Measurements from ENCODE around the gene MSL2. TPM values are rescaled to one million over a fixed set of nuclear protein-coding genes. Genes with fewer than 3 reads are reported as not detected.

Gene MSL2
- total RNA-seq, 1 donor from 2014 or later = 16.5 TPM

DNA sequence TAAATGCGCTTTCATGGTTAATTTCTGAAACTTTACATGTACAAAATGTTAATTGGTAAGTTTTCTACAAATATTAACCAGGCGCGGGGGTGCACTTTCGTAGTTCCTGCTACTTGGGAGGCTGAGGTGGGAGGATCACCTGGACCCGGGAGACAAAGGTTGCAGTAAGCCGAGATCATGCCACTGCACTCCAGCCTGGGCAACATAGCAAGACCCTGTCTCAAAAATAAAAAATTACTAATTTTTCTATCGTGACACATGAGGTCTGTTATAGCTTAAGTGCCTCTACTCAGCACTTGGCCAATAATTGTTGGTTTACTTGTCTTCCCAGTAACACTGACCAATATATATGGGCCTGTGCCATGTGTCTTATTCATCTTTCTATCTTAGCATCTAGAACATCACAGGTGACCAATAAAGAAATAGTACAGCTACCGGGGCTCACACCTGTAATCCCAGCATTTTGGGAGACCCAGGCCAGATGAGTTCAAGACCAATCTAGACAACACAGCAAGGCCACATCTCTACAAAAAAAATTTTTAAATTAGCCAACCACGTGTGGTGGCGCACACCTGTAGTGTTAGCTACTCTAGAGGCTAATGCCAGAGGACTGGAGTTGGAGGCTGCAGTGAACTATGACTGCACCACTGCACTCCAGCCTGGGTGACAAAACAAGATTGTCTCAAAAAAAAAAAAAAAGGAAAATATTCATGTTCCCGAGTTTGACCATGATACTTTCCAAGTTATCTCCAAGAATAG lies 6.1 kb downstream of the MSL2 start:
- intact Hi-C loops (cut with DNase I) = loop anchor here (5.0 to 10.0 kb wide), 3 partner anchors 113 to 825 kb away; no protein-coding TSS in a partner anchor
- DNase-seq (ENCODE audit: low spot score in 2 of 2) = no peak
- H3K27ac ChIP-seq = peak overlapping the region in 1 of 2 donors; percentile 100
- TF ChIP-seq, protein P1, sequence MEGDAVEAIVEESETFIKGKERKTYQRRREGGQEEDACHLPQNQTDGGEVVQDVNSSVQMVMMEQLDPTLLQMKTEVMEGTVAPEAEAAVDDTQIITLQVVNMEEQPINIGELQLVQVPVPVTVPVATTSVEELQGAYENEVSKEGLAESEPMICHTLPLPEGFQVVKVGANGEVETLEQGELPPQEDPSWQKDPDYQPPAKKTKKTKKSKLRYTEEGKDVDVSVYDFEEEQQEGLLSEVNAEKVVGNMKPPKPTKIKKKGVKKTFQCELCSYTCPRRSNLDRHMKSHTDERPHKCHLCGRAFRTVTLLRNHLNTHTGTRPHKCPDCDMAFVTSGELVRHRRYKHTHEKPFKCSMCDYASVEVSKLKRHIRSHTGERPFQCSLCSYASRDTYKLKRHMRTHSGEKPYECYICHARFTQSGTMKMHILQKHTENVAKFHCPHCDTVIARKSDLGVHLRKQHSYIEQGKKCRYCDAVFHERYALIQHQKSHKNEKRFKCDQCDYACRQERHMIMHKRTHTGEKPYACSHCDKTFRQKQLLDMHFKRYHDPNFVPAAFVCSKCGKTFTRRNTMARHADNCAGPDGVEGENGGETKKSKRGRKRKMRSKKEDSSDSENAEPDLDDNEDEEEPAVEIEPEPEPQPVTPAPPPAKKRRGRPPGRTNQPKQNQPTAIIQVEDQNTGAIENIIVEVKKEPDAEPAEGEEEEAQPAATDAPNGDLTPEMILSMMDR (IDR thresholded peaks at IDR 0.05) = no peak
- peak overlapping the region in 1 of 2 donors; percentile 8 for H3K4me3 ChIP-seq
- no peaks in the 10 kb centered on the region for H3K36me3 ChIP-seq
- no peaks in the 10 kb centered on the region for H3K27me3 ChIP-seq
- H3K9me3 ChIP-seq = no peaks in the 10 kb centered on the region
- H3K4me1 ChIP-seq = peaks cover 0 to 58% of the 10 kb centered on the region in 2 donors

DNA sequence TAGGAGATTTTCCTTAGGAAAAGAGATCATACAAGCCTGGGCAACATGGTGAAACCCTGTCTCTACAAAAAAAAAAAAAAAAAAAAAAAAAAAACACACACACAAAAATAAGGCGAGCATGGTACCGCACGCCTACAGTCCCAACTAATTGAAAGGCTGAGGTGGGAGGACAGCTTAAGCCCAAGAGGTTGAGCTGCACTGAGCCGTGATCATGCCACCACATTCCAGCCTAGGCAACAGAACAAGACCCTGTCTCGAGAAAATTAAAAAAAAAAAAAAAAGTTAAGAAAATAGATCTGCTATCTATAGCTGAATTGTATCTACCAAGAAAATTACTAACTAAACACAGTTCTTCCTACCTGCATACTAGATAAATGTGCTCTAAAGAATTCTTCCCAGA lies 7.1 kb downstream of the MSL2 start:
- Histone ChIP-seq H3K27me3 (no peaks in the 10 kb centered on the region), H3K4me3 (no peak overlapping the region), H3K27ac (no peak overlapping the region), H3K36me3 (no peaks in the 10 kb centered on the region), H3K4me1 (peaks cover 0 to 61% of the 10 kb centered on the region in 2 donors), H3K9me3 (no peaks in the 10 kb centered on the region)
- TF ChIP-seq, protein P1 (IDR thresholded peaks at IDR 0.05) = no peak
- DNase-seq (ENCODE audit: low spot score in 2 of 2) = no peak
- intact Hi-C loops (cut with DNase I) = no loop called here

DNA sequence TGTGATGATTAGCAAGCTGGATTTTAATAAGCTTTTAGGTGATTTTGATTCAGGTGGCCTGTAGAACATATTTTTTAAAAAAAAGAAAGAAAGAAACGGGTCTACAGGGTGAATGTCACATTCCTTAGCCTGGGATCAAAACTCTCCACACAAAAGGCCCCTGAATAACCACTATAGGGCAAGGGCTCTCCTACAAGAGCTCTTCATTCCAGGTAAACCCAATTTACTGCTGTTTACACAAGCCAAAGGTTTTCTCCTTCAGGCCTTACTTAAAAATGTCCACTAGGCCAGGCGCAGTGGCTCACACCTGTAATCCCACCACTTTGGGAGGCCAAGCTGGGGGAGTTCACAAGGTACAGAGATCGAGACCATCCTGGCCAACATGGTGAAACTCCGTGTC lies 8.3 kb downstream of the MSL2 start:
- Histone ChIP-seq H3K36me3 (no peaks in the 10 kb centered on the region), H3K27ac (no peak overlapping the region), H3K4me1 (peaks cover 0 to 61% of the 10 kb centered on the region in 2 donors), H3K9me3 (no peaks in the 10 kb centered on the region), H3K4me3 (no peak overlapping the region), H3K27me3 (no peaks in the 10 kb centered on the region)
- no peak for DNase-seq (ENCODE audit: low spot score in 2 of 2)
- TF ChIP-seq, protein P1 (IDR thresholded peaks at IDR 0.05) = no peak
- intact Hi-C loops (cut with DNase I) = no loop called here

DNA sequence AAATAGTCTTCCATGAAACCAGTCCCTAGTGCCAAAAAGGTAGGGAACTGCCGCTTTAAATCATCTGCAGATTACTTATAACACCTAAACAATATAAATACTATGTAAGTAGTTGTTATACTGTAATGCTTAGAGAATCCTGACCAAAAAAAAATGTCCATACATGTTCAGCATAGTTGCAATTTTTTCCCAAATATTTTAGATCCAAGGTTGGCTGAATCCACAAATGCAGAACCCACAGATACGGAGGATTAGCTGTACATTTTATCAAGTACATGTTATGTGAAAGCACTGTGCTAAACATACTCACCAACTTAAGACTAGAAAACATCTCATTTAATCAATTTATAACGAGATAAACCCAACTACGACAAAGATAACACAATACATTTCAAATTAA lies 9.3 kb downstream of the MSL2 start:
- intact Hi-C loops (cut with DNase I) = no loop called here
- H3K27me3 ChIP-seq = no peaks in the 10 kb centered on the region
- H3K4me3 ChIP-seq = peak overlapping the region in 1 of 2 donors; percentile 0
- TF ChIP-seq, protein P1 (IDR thresholded peaks at IDR 0.05) = no peak
- DNase-seq (ENCODE audit: low spot score in 2 of 2) = no peak
- H3K36me3 ChIP-seq = no peaks in the 10 kb centered on the region
- no peaks in the 10 kb centered on the region for H3K9me3 ChIP-seq
- no peak overlapping the region for H3K27ac ChIP-seq
- H3K4me1 ChIP-seq = peaks cover 0 to 56% of the 10 kb centered on the region in 2 donors

DNA sequence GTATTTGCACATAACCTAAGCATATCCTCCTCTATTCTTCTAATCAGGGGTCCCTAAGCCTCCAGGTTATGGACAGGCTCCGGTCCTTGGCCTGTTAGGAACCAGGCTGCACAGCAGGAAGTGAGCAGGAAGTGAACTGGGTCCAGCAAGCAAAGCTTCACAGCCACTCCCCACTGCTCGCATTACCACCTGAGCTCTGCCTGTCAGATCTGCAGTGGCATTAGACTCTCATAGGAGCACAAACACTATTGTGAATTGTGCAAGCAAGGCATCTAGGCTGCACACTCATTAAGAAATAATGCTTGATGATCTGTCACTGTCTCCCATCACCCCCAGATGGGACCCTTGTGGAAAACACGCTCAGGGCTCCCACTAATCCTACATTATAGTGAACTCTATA lies 9.8 kb downstream of the MSL2 start:
- peak overlapping the region in 1 of 2 donors; percentile 0 for H3K4me3 ChIP-seq
- H3K27ac ChIP-seq = no peak overlapping the region
- H3K4me1 ChIP-seq = peaks cover 0 to 51% of the 10 kb centered on the region in 2 donors
- intact Hi-C loops (cut with DNase I) = no loop called here
- no peak for DNase-seq (ENCODE audit: low spot score in 2 of 2)
- H3K9me3 ChIP-seq = no peaks in the 10 kb centered on the region
- no peaks in the 10 kb centered on the region for H3K36me3 ChIP-seq
- no peaks in the 10 kb centered on the region for H3K27me3 ChIP-seq
- TF ChIP-seq, protein P1 (IDR thresholded peaks at IDR 0.05) = no peak

All from ascending aorta (tissue), 2 donors.